Body of pancreas (tissue), 4 donors: ENCODE results near the gene HDAC6. TPM values are rescaled to one million over a fixed set of nuclear protein-coding genes. Genes with fewer than 3 reads are reported as not detected.

ENCODE experiments used
- ATAC-seq: fragments of 150-250 bp; one replicate; pipeline ENCODE4 v1.9.1; 2016
- DNase-seq, 4 donors: peaks; one replicate each; pipeline ENCODE4 v3.0.0-alpha.2; 2019
- H3K27ac ChIP-seq, 4 donors: fragments of 200-600 bp; sonication (generic); 1 replicate in 3 of 4; 2 replicates in 1 of 4; pipeline versions ENCODE4 v1.5.1 to v1.6.1; 2016 to 2019; ENCODE audit warnings: mild to moderate bottlenecking in 1 of 4, mixed read lengths in 1 of 4, moderate library complexity in 1 of 4
- H3K27me3 ChIP-seq, 2 donors: fragments of 200-600 bp; sonication (generic); one replicate each; pipeline ENCODE4 v1.6.0; 2016; ENCODE audit warnings: mild to moderate bottlenecking in 1 of 2
- H3K36me3 ChIP-seq, 2 donors: fragments of 200-600 bp; sonication (generic); replicated peaks in 1 of 2; 2 replicates each; pipeline ENCODE4 v1.5.1; 2016; ENCODE audit warnings: low read depth in 2 of 2; ENCODE audit not compliant: insufficient read depth in 1 of 2
- H3K4me1 ChIP-seq: fragments of 200-600 bp; sonication (generic); one replicate; pipeline ENCODE4 v1.6.0; 2016
- H3K4me3 ChIP-seq, 2 donors: fragments of 200-600 bp; sonication (generic); 1 replicate in 1 of 2; 2 replicates in 1 of 2; pipeline ENCODE4 v1.5.1; 2016 to 2019
- H3K9me3 ChIP-seq, 3 donors: fragments of 200-600 bp; sonication (generic); 1 replicate in 2 of 3; 2 replicates in 1 of 3; pipeline ENCODE4 v1.5.1; 2016
- CTCF ChIP-seq, 7 experiments: fragments of 450-650 bp in 4 of 7; fragments of 200-600 bp in 3 of 7; sonication (generic) in 3 of 7; IDR thresholded peaks; one replicate each; pipeline ENCODE4 v1.5.1; 2016 to 2019; ENCODE audit warnings: antibody characterized with exemption in 7 of 7
- POLR2A ChIP-seq, 3 donors: fragments of 450-650 bp; IDR thresholded peaks; one replicate each; pipeline ENCODE4 v1.6.1; 2016; ENCODE audit warnings: antibody characterized with exemption in 3 of 3, mild to moderate bottlenecking in 2 of 3
- WGBS, 2 donors: methylation state at CpG; one replicate each; pipeline ENCODE4 v1.1.5; 2017; 5-methylcytosine and 5-hydroxymethylcytosine counted together
- intact Hi-C: fragments of 100-400 bp; cut with DNase I; formaldehyde crosslinking; loops from one replicate; pipeline ENCODE4 v1.15.1; 2023
- total RNA-seq, 2 donors: library from RNA; depleted of rRNA; stranded (reverse); fragments of >200 nt; gene quantifications; one replicate each; pipeline ENCODE4 v1.1.0, GENCODE V29; 2016

Gene HDAC6
- total RNA-seq, 2 donors from 2014 or later, result 34.5 to 75.5 TPM

- WGBS, 2 donors, result 74 to 100% methylated on average over 2 to 7 of the region's 7 CpGs
- no peaks in the 10 kb centered on the region for H3K4me1 ChIP-seq
- intact Hi-C loops, result no loop called here
Measured at GRCh38 chrX:48792219-48792618, 9.6 kb upstream of the HDAC6 start.

GRCh38 chrX:48793935-48794334, 7.9 kb upstream of the HDAC6 start:
- H3K27ac ChIP-seq, result no peak overlapping the region
- ATAC-seq (no peak), DNase-seq (no peak)
- TF ChIP-seq CTCF (IDR thresholded peaks at IDR 0.05) (no peak), POLR2A (IDR thresholded peaks at IDR 0.05) (no peak)
- intact Hi-C loops, result no loop called here
- H3K27me3 ChIP-seq, result no peaks in the 10 kb centered on the region
- H3K9me3 ChIP-seq, result no peaks in the 10 kb centered on the region
- H3K4me3 ChIP-seq, result no peak overlapping the region
- no peaks in the 10 kb centered on the region for H3K36me3 ChIP-seq
- no peaks in the 10 kb centered on the region for H3K4me1 ChIP-seq
- 83% methylated on average over 2 of the region's 4 CpGs; no CpG with 5 or more reads in 1 of the 2 donors for whole genome bisulfite sequencing, 2 donors

More at GRCh38 chrX:48792219-48792618, 9.6 kb upstream of the HDAC6 start:
- Histone ChIP-seq H3K4me3 (no peak overlapping the region), H3K36me3 (no peaks in the 10 kb centered on the region), H3K27ac (no peak overlapping the region), H3K9me3 (no peaks in the 10 kb centered on the region), H3K27me3 (no peaks in the 10 kb centered on the region)
- DNase-seq (no peak), ATAC-seq (no peak)
- TF ChIP-seq CTCF (IDR thresholded peaks at IDR 0.05) (no peak), POLR2A (IDR thresholded peaks at IDR 0.05) (no peak)

- 75 to 83% methylated on average over 4 to 11 of the region's 12 CpGs for WGBS, 2 donors
- Histone ChIP-seq H3K27me3 (no peaks in the 10 kb centered on the region), H3K4me1 (no peaks in the 10 kb centered on the region), H3K36me3 (no peaks in the 10 kb centered on the region), H3K4me3 (no peak overlapping the region), H3K27ac (no peak overlapping the region), H3K9me3 (no peaks in the 10 kb centered on the region)
- intact Hi-C loops, result no loop called here
- ATAC-seq, result no peak
- no peak for TF ChIP-seq POLR2A (IDR thresholded peaks at IDR 0.05)
- TF ChIP-seq CTCF (IDR thresholded peaks at IDR 0.05), result no peak
- DNase-seq, result no peak
Measured at GRCh38 chrX:48794340-48794910, 7.4 kb upstream of the HDAC6 start.

GRCh38 chrX:48794911-48795515, 6.9 kb upstream of the HDAC6 start:
- intact Hi-C loops, result no loop called here
- Histone ChIP-seq H3K4me3 (no peak overlapping the region), H3K36me3 (no peaks in the 10 kb centered on the region), H3K27me3 (no peaks in the 10 kb centered on the region), H3K27ac (no peak overlapping the region), H3K4me1 (no peaks in the 10 kb centered on the region), H3K9me3 (no peaks in the 10 kb centered on the region)
- whole genome bisulfite sequencing, 2 donors, result 50 to 64% methylated on average over 3 to 8 of the region's 8 CpGs
- TF ChIP-seq POLR2A (IDR thresholded peaks at IDR 0.05) (no peak), CTCF (IDR thresholded peaks at IDR 0.05) (no peak)
- ATAC-seq (no peak), DNase-seq (no peak)

- TF ChIP-seq POLR2A (IDR thresholded peaks at IDR 0.05) (no peak), CTCF (IDR thresholded peaks at IDR 0.05) (no peak)
- Histone ChIP-seq H3K9me3 (no peaks in the 10 kb centered on the region), H3K27ac (no peak overlapping the region), H3K4me1 (peaks cover 8% of the 10 kb centered on the region), H3K27me3 (no peaks in the 10 kb centered on the region), H3K36me3 (no peaks in the 10 kb centered on the region), H3K4me3 (no peak overlapping the region)
- 48 to 79% methylated on average over 2 of the region's 2 CpGs for WGBS, 2 donors
- DNase-seq (no peak), ATAC-seq (no peak)
- intact Hi-C loops, result no loop called here
Measured at GRCh38 chrX:48798318-48798717, 3.5 kb upstream of the HDAC6 start.
